Measurements from ENCODE around the gene SLC6A3.
"Not testable (repeated sequence)": the region's sequence is repeated elsewhere in the genome, so short reads cannot be mapped to it uniquely, and the experiment has no call there.

The SLC6A3 gene

GRCh38 chr5:1461396-1461795 lies 16.2 kb upstream of the SLC6A3 start:
- Mint-ChIP-seq H3K4me1 (peaks cover 7% of the 10 kb centered on the region), H3K27ac (peak overlapping the region; percentile 24)

GRCh38 chr5:1460054-1460682 lies 14.9 kb upstream of the SLC6A3 start:
- Mint-ChIP-seq H3K9me3 (peaks cover 5% of the 10 kb centered on the region), H3K4me1 (peaks cover 7% of the 10 kb centered on the region), H3K27ac (peak overlapping the region; percentile 24), H3K27me3 (no peaks in the 10 kb centered on the region), H3K36me3 (peaks cover 56% of the 10 kb centered on the region), H3K4me3 (no peak overlapping the region)
- ATAC-seq, result no peak

More at GRCh38 chr5:1461396-1461795, 16.2 kb upstream of the SLC6A3 start:
- Mint-ChIP-seq H3K4me3 (no peak overlapping the region), H3K27me3 (no peaks in the 10 kb centered on the region), H3K9me3 (peaks cover 7% of the 10 kb centered on the region), H3K36me3 (peaks cover 68% of the 10 kb centered on the region)
- ATAC-seq, result no peak

DNA sequence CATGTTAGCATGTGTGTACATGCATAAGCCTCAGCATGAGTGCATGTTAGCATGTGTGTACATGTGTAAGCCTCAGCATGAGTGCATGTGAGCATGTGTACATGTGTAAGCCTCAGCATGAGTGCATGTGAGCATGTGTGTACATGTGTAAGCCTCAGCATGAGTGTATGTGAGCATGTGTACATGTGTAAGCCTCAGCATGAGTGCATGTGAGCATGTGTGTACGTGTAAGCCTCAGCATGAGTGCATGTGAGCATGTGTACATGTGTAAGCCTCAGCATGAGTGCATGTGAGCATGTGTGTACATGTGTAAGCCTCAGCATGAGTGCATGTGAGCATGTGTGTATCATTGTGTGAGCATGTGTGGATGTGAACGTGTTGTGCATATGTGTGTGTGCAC lies 14.2 kb upstream of the SLC6A3 start:
- not testable (repeated sequence) for H3K4me3 Mint-ChIP-seq, H3K4me1 Mint-ChIP-seq, H3K27ac Mint-ChIP-seq, ATAC-seq, H3K9me3 Mint-ChIP-seq, H3K27me3 Mint-ChIP-seq
- peaks cover 48% of the 10 kb centered on the region for H3K36me3 Mint-ChIP-seq

DNA sequence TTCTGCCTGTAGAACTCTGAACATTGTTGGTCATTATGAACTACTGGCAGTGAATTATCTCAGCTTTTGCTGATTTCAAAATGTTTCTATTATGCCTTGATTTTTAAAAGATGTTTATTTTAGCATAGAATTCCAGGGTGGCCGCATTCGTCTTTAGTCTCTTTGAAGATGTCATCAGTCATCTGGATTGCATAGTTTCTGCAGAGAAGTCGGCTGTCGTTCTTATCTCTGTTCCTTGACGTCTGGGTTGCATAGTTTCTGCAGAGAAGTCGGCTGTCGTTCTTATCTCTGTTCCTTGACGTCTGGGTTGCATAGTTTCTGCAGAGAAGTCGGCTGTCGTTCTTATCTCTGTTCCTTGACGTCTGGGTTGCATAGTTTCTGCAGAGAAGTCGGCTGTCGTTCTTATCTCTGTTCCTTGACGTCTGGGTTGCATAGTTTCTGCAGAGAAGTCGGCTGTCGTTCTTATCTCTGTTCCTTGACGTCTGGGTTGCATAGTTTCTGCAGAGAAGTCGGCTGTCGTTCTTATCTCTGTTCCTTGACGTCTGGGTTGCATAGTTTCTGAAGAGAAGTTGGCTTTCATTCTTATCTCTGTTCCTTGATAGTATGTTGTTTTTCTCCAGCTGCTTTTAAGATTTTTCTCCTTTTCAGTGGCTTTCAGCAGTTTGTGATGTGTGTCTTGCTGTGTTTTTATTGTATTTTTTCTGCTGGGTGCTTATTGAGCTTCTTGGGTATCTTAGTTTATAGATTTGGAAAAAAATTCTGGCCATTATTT lies 11.1 kb upstream of the SLC6A3 start:
- not testable (repeated sequence) for H3K4me3 Mint-ChIP-seq, H3K27ac Mint-ChIP-seq, H3K4me1 Mint-ChIP-seq, H3K27me3 Mint-ChIP-seq, ATAC-seq
- Mint-ChIP-seq H3K9me3 (peaks cover 22% of the 10 kb centered on the region), H3K36me3 (peaks cover 35% of the 10 kb centered on the region)

GRCh38 chr5:1453613-1454012 lies 8.4 kb upstream of the SLC6A3 start:
- peaks cover 22% of the 10 kb centered on the region for H3K9me3 Mint-ChIP-seq
- H3K36me3 Mint-ChIP-seq, result peaks cover 19% of the 10 kb centered on the region
- no peak overlapping the region for H3K27ac Mint-ChIP-seq
- no peak overlapping the region for H3K4me3 Mint-ChIP-seq
- H3K27me3 Mint-ChIP-seq, result no peaks in the 10 kb centered on the region
- no peak for ATAC-seq
- H3K4me1 Mint-ChIP-seq, result no peaks in the 10 kb centered on the region

DNA sequence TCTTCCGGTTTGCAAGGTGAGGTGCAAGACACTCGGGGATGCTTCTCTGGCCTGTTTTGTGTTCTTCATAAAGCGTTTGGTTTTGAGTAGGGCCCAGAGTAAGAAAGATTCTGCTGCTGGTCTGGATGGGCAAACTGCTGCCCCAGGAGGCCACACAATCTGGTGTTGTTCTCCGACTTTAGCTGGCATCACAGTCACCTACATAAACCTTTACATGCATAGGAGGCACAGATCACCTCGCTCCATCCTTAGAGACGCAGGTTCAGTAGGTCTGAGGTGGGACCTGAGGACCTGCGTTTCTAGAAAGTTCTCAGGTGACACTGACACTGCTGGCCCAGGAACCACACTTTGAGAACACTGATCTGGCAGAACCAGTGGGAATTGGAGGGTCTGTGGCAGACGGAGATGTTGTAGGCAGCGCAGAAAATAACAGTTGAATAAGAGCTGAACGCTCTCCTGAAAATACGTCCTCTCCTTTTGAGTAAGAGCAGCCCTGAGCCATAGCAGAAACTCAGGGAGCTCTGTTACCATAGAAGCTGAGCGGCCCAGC lies 3.9 kb upstream of the SLC6A3 start:
- Mint-ChIP-seq H3K27me3 (peaks cover 30% of the 10 kb centered on the region), H3K36me3 (peaks cover 11% of the 10 kb centered on the region), H3K27ac (no peak overlapping the region), H3K9me3 (peaks cover 10% of the 10 kb centered on the region), H3K4me1 (peaks cover 7% of the 10 kb centered on the region), H3K4me3 (no peak overlapping the region)
- no peak for ATAC-seq

GRCh38 chr5:1448511-1449011 lies 3.3 kb upstream of the SLC6A3 start:
- ATAC-seq, result no peak
- Mint-ChIP-seq H3K4me1 (peaks cover 10% of the 10 kb centered on the region), H3K27ac (no peak overlapping the region), H3K36me3 (peaks cover 5% of the 10 kb centered on the region), H3K9me3 (peaks cover 7% of the 10 kb centered on the region), H3K27me3 (peaks cover 36% of the 10 kb centered on the region), H3K4me3 (no peak overlapping the region)

- no peak for ATAC-seq
- Mint-ChIP-seq H3K4me3 (no peak overlapping the region), H3K4me1 (peaks cover 10% of the 10 kb centered on the region), H3K36me3 (no peaks in the 10 kb centered on the region), H3K27ac (no peak overlapping the region), H3K9me3 (no peaks in the 10 kb centered on the region), H3K27me3 (peaks cover 43% of the 10 kb centered on the region)
Observed at GRCh38 chr5:1447671-1448361, 2.6 kb upstream of the SLC6A3 start.

DNA sequence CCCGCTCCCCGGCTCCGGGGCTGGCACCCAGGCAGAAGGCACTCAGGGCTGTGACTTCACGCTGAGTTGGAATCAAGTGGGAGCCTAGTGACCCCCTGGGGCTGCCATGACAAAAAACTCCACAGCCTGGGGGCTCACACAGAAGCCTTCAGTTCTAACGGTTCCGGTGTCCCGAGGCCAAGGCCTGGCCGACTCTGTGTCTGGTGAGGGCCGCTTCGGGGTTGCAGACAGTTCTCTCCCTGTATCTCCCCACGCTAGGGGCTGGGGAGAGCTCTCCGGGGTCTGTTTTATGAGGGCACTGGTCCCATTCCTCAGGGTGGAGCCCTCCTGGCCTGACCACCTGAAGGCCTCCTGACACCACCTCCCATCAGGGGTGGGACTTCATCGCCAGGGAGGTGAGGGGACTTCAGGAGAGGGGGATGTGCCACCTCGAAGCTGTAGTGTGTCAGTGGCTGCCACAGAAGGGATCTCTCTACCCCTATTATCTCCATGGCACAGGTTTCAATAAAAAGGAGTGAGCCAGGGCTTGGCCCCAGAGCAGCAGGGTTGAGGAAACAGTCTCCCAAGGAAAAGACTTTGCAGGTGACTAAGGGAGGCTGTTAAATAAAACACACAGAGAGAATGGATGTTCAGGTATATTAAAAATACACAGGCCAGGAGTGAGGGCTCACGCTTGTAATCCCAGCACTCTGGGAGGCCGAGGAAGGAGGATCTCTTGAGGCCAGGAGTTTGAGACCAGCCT lies 1.5 kb upstream of the SLC6A3 start:
- Mint-ChIP-seq H3K4me3 (no peak overlapping the region), H3K27me3 (peaks cover 54% of the 10 kb centered on the region), H3K4me1 (peaks cover 10% of the 10 kb centered on the region), H3K27ac (no peak overlapping the region), H3K9me3 (no peaks in the 10 kb centered on the region), H3K36me3 (no peaks in the 10 kb centered on the region)
- no peak for ATAC-seq

GRCh38 chr5:1445689-1446601 lies 705 bp upstream of the SLC6A3 start:
- H3K27ac Mint-ChIP-seq, result no peak overlapping the region
- H3K27me3 Mint-ChIP-seq, result peaks cover 62% of the 10 kb centered on the region
- no peaks in the 10 kb centered on the region for H3K36me3 Mint-ChIP-seq
- peaks cover 10% of the 10 kb centered on the region for H3K4me1 Mint-ChIP-seq
- no peaks in the 10 kb centered on the region for H3K9me3 Mint-ChIP-seq
- H3K4me3 Mint-ChIP-seq, result no peak overlapping the region
- ATAC-seq, result peak; percentile 35

GRCh38 chr5:1444361-1445189 lies 665 bp downstream of the SLC6A3 start:
- Mint-ChIP-seq H3K27me3 (peaks cover 76% of the 10 kb centered on the region), H3K36me3 (peaks cover 7% of the 10 kb centered on the region), H3K4me1 (peaks cover 10% of the 10 kb centered on the region), H3K27ac (no peak overlapping the region), H3K4me3 (peak overlapping the region; percentile 53), H3K9me3 (peaks cover 10% of the 10 kb centered on the region)
- no peak for ATAC-seq

DNA sequence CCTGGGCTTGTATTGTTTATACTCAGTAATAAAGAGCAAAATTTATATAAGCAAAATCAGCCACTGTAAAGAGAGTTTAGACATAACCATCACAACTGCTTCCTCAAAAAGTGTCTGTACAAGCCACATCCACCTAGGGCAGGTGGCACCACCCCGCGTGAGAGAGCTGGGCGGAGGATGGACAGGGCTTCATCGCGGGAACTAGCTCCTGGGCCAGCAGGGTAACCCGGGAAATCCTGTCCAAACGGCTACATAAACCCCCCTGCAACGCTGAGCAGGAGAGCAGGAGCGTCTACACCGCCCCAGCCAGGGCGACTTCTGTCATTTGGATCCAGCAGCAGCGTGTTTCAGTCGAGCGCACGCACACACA lies 1.3 kb downstream of the SLC6A3 start:
- H3K36me3 Mint-ChIP-seq, result peaks cover 7% of the 10 kb centered on the region
- H3K4me3 Mint-ChIP-seq, result no peak overlapping the region
- peaks cover 10% of the 10 kb centered on the region for H3K4me1 Mint-ChIP-seq
- H3K9me3 Mint-ChIP-seq, result peaks cover 10% of the 10 kb centered on the region
- no peak overlapping the region for H3K27ac Mint-ChIP-seq
- ATAC-seq, result no peak
- H3K27me3 Mint-ChIP-seq, result peaks cover 77% of the 10 kb centered on the region

DNA sequence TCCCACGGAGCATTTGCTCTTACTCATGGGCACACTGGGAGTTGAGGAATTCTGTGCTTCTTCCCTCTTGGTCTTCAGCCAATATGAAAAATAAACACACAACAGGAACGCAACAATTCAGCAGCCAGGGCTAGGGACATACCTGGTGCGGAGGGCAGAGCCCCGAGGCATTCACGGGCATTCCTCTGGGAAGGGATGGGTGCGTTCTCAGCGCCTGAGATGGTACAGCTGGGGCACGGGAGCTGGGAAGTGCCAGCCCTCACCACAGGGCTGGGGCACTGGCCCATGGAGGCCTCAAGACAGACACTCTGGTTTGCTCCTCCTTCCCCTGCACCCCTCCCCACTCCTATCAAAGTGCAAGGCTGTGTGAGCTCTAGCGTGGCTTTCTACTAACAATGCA lies 2.1 kb downstream of the SLC6A3 start:
- no peak overlapping the region for H3K4me3 Mint-ChIP-seq
- no peak for ATAC-seq
- H3K27me3 Mint-ChIP-seq, result peaks cover 77% of the 10 kb centered on the region
- H3K27ac Mint-ChIP-seq, result no peak overlapping the region
- peaks cover 10% of the 10 kb centered on the region for H3K9me3 Mint-ChIP-seq
- H3K4me1 Mint-ChIP-seq, result peaks cover 10% of the 10 kb centered on the region
- H3K36me3 Mint-ChIP-seq, result peaks cover 7% of the 10 kb centered on the region

All from stimulated activated memory B cell treated with anti-CD40 and anti-IgM and Interleukin-4, amounts not matched to agents 10 μg/mL and 1 μg/mL and 100 μg/mL, for 72 hours (primary cell).